ENCODE data around the gene GXYLT1. TPM values are rescaled to one million over a fixed set of nuclear protein-coding genes. Genes with fewer than 3 reads are reported as not detected.
A peak's percentile ranks its signal among the peaks of the same experiment; 100 is the strongest.

GXYLT1 gene
- total and polyA plus RNA-seq, 3 donors from 2014 or later: 13.7 to 29.9 (median 28.5) TPM

DNA sequence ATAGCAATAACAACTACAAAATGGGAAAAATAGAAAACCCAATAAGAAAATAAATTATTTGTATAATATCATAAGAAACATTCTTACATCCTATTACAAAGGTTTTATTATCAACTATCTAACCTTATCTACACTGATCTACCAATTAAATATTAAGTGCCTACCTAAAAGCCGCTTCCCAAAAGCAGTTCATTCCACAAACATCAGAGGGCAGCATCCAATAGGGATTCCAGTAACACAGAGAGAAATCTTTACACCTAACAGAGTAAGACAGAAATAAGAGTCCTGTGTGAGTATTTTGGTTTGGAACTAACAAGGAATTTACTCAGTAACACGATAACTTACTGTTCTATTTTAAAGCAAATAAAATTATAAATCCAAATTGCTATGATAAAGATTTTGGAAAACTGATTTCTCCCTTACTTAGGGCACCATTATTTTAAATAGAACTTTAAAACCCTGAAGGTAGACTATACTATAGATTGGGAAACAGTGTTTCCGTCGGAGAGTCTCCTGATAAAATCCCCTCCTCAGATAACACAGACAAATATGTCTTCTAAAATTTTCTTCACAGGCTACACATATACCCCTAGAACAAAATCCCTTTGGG is 15.0 kb downstream of the GXYLT1 start:
- H3K27me3 ChIP-seq: no peaks in the 10 kb centered on the region

GRCh38 chr12:42128888-42129287 is 15.8 kb downstream of the GXYLT1 start:
- H3K4me3 ChIP-seq: no peak overlapping the region
- peak overlapping the region in 1 of 2 donors; percentile 36 for H3K27ac ChIP-seq
- DNase-seq: no peak
- 91 to 97% methylated on average over 6 of the region's 6 CpGs for WGBS, 2 donors
- TF ChIP-seq CTCF (IDR thresholded peaks at IDR 0.05) (no peak), POLR2A (IDR thresholded peaks at IDR 0.05) (no peak)
- intact Hi-C loops (cut with DNase I; ENCODE audit: low total_unique reads): no loop called here
- H3K4me1 ChIP-seq: peaks cover 6% of the 10 kb centered on the region
- no peaks in the 10 kb centered on the region for H3K36me3 ChIP-seq (ENCODE audit: low read depth, missing control alignments)
- H3K27me3 ChIP-seq: no peaks in the 10 kb centered on the region
- no peaks in the 10 kb centered on the region for H3K9me3 ChIP-seq

More for the DNA sequence above, 15.0 kb downstream of the GXYLT1 start:
- peak; percentile 54 for DNase-seq
- no peak overlapping the region for H3K4me3 ChIP-seq
- TF ChIP-seq POLR2A (IDR thresholded peaks at IDR 0.05) (no peak), CTCF (IDR thresholded peaks at IDR 0.05) (peak; percentile 71 to 80 (median 77))
- peak overlapping the region in 1 of 2 donors; percentile 36 for H3K27ac ChIP-seq
- intact Hi-C loops (cut with DNase I; ENCODE audit: low total_unique reads): loop anchor here (5.0 kb wide), 1 partner anchor 203 kb away; no protein-coding TSS in a partner anchor
- H3K4me1 ChIP-seq: peaks cover 6% of the 10 kb centered on the region
- no peaks in the 10 kb centered on the region for H3K36me3 ChIP-seq (ENCODE audit: low read depth, missing control alignments)
- 29 to 55% methylated on average over 4 of the region's 4 CpGs for WGBS, 2 donors
- H3K9me3 ChIP-seq: no peaks in the 10 kb centered on the region

GRCh38 chr12:42128327-42128726 is 16.3 kb downstream of the GXYLT1 start:
- WGBS, 2 donors: 80 to 93% methylated on average over 3 of the region's 3 CpGs
- peak overlapping the region in 1 of 2 donors; percentile 36 for H3K27ac ChIP-seq
- TF ChIP-seq POLR2A (IDR thresholded peaks at IDR 0.05) (no peak), CTCF (IDR thresholded peaks at IDR 0.05) (no peak)
- peaks cover 6% of the 10 kb centered on the region for H3K4me1 ChIP-seq
- H3K4me3 ChIP-seq: no peak overlapping the region
- no peaks in the 10 kb centered on the region for H3K9me3 ChIP-seq
- H3K27me3 ChIP-seq: no peaks in the 10 kb centered on the region
- H3K36me3 ChIP-seq (ENCODE audit: low read depth, missing control alignments): no peaks in the 10 kb centered on the region
- DNase-seq: no peak
- intact Hi-C loops (cut with DNase I; ENCODE audit: low total_unique reads): no loop called here

- intact Hi-C loops (cut with DNase I; ENCODE audit: low total_unique reads): no loop called here
- 93 to 94% methylated on average over 1 of the region's 1 CpG for WGBS, 2 donors
- H3K9me3 ChIP-seq: no peaks in the 10 kb centered on the region
- peaks cover 6% of the 10 kb centered on the region for H3K4me1 ChIP-seq
- no peak overlapping the region for H3K4me3 ChIP-seq
- no peaks in the 10 kb centered on the region for H3K27me3 ChIP-seq
- DNase-seq: no peak
- no peak for TF ChIP-seq POLR2A (IDR thresholded peaks at IDR 0.05)
- no peak for TF ChIP-seq CTCF (IDR thresholded peaks at IDR 0.05)
- no peaks in the 10 kb centered on the region for H3K36me3 ChIP-seq (ENCODE audit: low read depth, missing control alignments)
- H3K27ac ChIP-seq: no peak overlapping the region
These were observed 17.7 kb downstream of the GXYLT1 start for GRCh38 chr12:42126963-42127362.

DNA sequence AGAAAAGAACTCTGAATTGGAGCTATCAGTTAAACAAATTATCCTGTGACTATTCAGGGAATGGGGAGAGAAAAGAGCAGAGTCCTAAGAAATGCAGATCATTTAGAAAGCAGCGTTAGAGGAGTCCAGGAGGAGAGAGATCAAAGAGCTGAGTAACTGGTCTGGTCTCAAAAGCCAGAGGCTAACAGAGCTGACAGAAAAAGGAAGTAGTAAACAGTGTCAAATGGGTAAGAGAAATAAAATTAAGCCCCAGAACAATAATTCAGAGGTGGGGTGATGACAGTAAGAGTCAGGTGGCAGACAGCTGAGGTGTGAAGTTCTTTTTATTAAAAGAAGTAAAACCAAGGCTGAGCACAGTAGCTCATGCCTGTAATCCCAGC is 19.3 kb downstream of the GXYLT1 start:
- Histone ChIP-seq H3K4me3 (no peak overlapping the region), H3K9me3 (no peaks in the 10 kb centered on the region), H3K27ac (no peak overlapping the region), H3K27me3 (no peaks in the 10 kb centered on the region), H3K4me1 (peaks cover 3% of the 10 kb centered on the region), H3K36me3 (ENCODE audit: low read depth, missing control alignments) (no peaks in the 10 kb centered on the region)
- 53% methylated on average over 1 of the region's 1 CpG for WGBS, 2 donors
- DNase-seq: no peak
- TF ChIP-seq CTCF (IDR thresholded peaks at IDR 0.05): no peak
- no peak for TF ChIP-seq POLR2A (IDR thresholded peaks at IDR 0.05)
- intact Hi-C loops (cut with DNase I; ENCODE audit: low total_unique reads): no loop called here

Data from testis (tissue), 3 donors.